Right cardiac atrium (tissue), 5 donors: ENCODE results near the gene GSTM1. TPM values are rescaled to one million over a fixed set of nuclear protein-coding genes. Genes with fewer than 3 reads are reported as not detected.
"Not testable (repeated sequence)": the region's sequence is repeated elsewhere in the genome, so short reads cannot be mapped to it uniquely, and the experiment has no call there.

Experiments
- ATAC-seq, 2 donors: fragments of 200-7000 bp; cut with Tn5 transposase; one replicate each; pipeline versions ENCODE4 v1.8.0 to v1.9.1; 2020; ENCODE audit warnings: moderate library complexity in 2 of 2, mild to moderate bottlenecking in 1 of 2
- DNase-seq, 3 donors: peaks; one replicate each; pipeline ENCODE4 v3.0.0-alpha.2; 2020
- H3K27ac ChIP-seq: one replicate; pipeline ENCODE4 v1.5.1; 2013; ENCODE audit warnings: mild to moderate bottlenecking, low read length, control low read depth, moderate library complexity
- H3K27me3 ChIP-seq: one replicate; pipeline ENCODE4 v1.6.1; 2013; ENCODE audit not compliant: control insufficient read depth, insufficient read depth
- H3K4me1 ChIP-seq: one replicate; pipeline ENCODE4 v1.6.1; 2013; ENCODE audit warnings: low read length; ENCODE audit not compliant: control insufficient read depth, insufficient read depth
- H3K4me3 ChIP-seq: one replicate; pipeline ENCODE4 v1.5.1; 2013; ENCODE audit warnings: low read length, control low read depth
- H3K9me3 ChIP-seq: one replicate; pipeline ENCODE4 v1.6.1; 2013; ENCODE audit warnings: low read length; ENCODE audit not compliant: control insufficient read depth
- WGBS: extraction: QIAGEN DNeasy Blood & Tissue Kit; methylation state at CpG from one replicate; pipeline ENCODE4 v1.1.7; 2013; 5-methylcytosine and 5-hydroxymethylcytosine counted together
- intact Hi-C, 4 donors: fragments of 100-400 bp; cut with DNase I; formaldehyde crosslinking; loops; one replicate each; pipeline versions ENCODE4 v1.11.0 to v1.14.0; 2022 to 2023
- polyA plus RNA-seq: library from polyadenylated mRNA; stranded (reverse); fragments of 200-250 nt; gene quantifications from one replicate; pipeline ENCODE4 v1.2.3, GENCODE V29; 2013
- total RNA-seq, 4 donors: library from RNA; stranded (reverse); fragmentation: NEBNext Ultra II Directional; extraction: Animal tissue kit (Norgen Biotek cat#: 25700); gene quantifications; one replicate each; pipeline ENCODE4 v1.2.1, GENCODE V29; 2021
- donor health status: healthy with polysubstance abuse.
- donor health status: DM: no; HTN: yes; CAD: no.
- donor health status: DM: no; HTN: no; CAD: no.
- donor health status: DM: no; HTN: yes; CAD: no; lungs with severe emphysema.
- donor health status: DM: yes; HTN: yes; CAD: no.

Gene GSTM1
- total and polyA plus RNA-seq, 5 donors, result 31.1 to 38.9 TPM; not detected in 3

DNA sequence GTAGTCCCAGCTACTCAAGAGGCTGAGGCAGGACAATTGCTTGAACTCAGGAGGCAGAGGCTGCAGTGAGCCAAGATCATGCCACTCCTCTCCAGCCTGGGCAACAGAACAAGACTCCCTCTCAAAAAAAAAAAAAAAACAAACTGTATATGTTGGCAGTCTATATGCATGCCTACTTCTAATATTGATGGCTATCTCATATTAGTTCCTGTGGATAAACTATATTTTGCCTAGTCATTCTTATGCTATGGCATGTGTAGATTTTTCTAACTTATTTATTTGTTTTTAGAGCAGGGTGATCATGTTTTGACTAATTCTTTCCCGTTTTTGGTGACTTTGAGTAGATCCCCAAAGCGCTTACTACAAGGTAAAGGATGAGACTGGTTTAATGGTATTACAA, 9.0 kb upstream of the GSTM1 start:
- H3K9me3 ChIP-seq, H3K27me3 ChIP-seq, H3K4me3 ChIP-seq, H3K4me1 ChIP-seq, DNase-seq, ATAC-seq, intact Hi-C loops, H3K27ac ChIP-seq: not testable (repeated sequence)
- 87% methylated on average over 2 of the region's 2 CpGs for WGBS

DNA sequence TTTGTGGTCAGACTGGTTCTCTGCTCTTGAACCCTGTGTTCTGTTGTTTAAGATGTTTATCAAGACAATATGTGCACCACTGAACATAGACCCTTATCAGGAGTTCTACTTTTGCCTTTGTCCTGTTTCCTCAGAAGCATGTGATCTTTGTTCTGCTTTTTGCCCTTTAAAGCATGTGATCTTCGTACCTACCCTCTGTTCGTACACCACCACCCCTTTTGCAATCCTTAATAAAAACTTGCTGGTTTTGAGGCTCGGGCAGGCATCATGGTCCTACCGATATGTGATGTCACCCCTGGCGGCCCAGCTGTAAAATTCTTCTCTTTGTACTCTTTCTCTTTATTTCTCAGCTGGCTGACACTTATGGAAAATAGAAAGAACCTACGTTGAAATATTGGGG, 2.8 kb upstream of the GSTM1 start:
- 88% methylated on average over 6 of the region's 6 CpGs for WGBS

GRCh38 chr1:109685399-109685798, 2.2 kb upstream of the GSTM1 start:
- H3K4me3 ChIP-seq, H3K9me3 ChIP-seq, intact Hi-C loops, H3K27me3 ChIP-seq, H3K27ac ChIP-seq, DNase-seq, ATAC-seq, H3K4me1 ChIP-seq: not testable (repeated sequence)
- 100% methylated on average over 1 of the region's 1 CpG for WGBS

More for the DNA sequence above, 2.8 kb upstream of the GSTM1 start:
- H3K9me3 ChIP-seq, intact Hi-C loops, H3K27me3 ChIP-seq, H3K27ac ChIP-seq, DNase-seq, H3K4me3 ChIP-seq, H3K4me1 ChIP-seq, ATAC-seq: not testable (repeated sequence)

DNA sequence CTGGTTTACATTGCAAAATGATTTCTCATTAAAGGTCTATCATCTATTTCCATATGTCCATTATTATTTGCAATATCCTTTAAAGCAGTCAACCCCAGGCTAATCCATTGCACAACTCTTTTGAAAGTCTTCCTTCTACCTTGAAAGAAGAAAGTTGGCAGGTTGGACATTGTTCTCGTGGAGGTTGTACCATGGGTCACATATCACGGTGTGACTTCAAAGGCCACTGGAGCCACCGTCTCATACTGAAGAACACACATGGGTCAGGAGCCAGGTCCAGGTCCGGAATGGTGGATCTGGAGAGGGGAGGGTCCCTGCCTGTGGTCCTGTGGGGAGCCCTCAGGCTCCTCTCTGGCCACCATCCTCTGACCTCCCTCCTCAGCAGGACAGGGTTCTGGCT, 1.7 kb upstream of the GSTM1 start:
- H3K4me1 ChIP-seq, DNase-seq, H3K27ac ChIP-seq, H3K9me3 ChIP-seq, intact Hi-C loops, H3K4me3 ChIP-seq, ATAC-seq, H3K27me3 ChIP-seq: not testable (repeated sequence)
- WGBS, result 90% methylated on average over 4 of the region's 4 CpGs

DNA sequence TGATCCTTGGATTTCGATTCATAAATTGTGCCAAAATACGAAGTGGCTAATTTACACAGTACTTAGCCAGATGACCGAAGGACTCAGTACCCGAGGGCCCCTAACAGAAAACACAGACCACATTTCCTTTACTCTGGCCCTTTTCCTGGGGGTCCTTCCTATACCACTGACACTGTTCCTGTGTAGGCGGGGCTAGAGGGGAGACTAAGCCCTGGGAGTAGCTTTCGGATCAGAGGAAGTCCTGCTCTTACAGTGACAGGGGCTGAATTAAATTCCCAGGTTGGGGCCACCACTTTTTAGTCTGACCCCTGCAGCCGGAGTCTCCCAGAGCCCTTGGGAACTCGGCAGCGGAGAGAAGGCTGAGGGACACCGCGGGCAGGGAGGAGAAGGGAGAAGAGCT, 508 bp upstream of the GSTM1 start:
- H3K9me3 ChIP-seq, intact Hi-C loops, H3K4me1 ChIP-seq, ATAC-seq, H3K27me3 ChIP-seq, DNase-seq: not testable (repeated sequence)
- Histone ChIP-seq H3K4me3 (peak overlapping the region; percentile 64), H3K27ac (peak overlapping the region; percentile 95)
- WGBS, result 19% methylated on average over 11 of the region's 11 CpGs

GRCh38 chr1:109689844-109690405, 2.3 kb downstream of the GSTM1 start:
- Histone ChIP-seq H3K9me3 (no peaks in the 10 kb centered on the region), H3K4me3 (no peak overlapping the region), H3K27me3 (no peaks in the 10 kb centered on the region), H3K27ac (no peak overlapping the region), H3K4me1 (peaks cover 2% of the 10 kb centered on the region)
- DNase-seq, result no peak
- no peak for ATAC-seq
- intact Hi-C loops, result no loop called here
- WGBS, result 51% methylated on average over 6 of the region's 6 CpGs

GRCh38 chr1:109691759-109692158, 4.1 kb downstream of the GSTM1 start:
- no peak for ATAC-seq
- WGBS, result 51% methylated on average over 6 of the region's 6 CpGs
- peaks cover 2% of the 10 kb centered on the region for H3K4me1 ChIP-seq
- H3K9me3 ChIP-seq, result no peaks in the 10 kb centered on the region
- intact Hi-C loops, result no loop called here
- no peak overlapping the region for H3K27ac ChIP-seq
- DNase-seq, result no peak
- H3K27me3 ChIP-seq, result no peaks in the 10 kb centered on the region
- no peak overlapping the region for H3K4me3 ChIP-seq

GRCh38 chr1:109694400-109694799, 6.8 kb downstream of the GSTM1 start:
- not testable (repeated sequence) for DNase-seq, H3K4me1 ChIP-seq

GRCh38 chr1:109695138-109695537, 7.5 kb downstream of the GSTM1 start:
- ATAC-seq, intact Hi-C loops, H3K27ac ChIP-seq, H3K4me3 ChIP-seq, H3K27me3 ChIP-seq, H3K4me1 ChIP-seq, H3K9me3 ChIP-seq, DNase-seq: not testable (repeated sequence)
- 91% methylated on average over 3 of the region's 3 CpGs for WGBS

More at GRCh38 chr1:109694400-109694799, 6.8 kb downstream of the GSTM1 start:
- H3K27ac ChIP-seq, H3K27me3 ChIP-seq, H3K4me3 ChIP-seq, ATAC-seq, intact Hi-C loops, H3K9me3 ChIP-seq: not testable (repeated sequence)
- 89% methylated on average over 5 of the region's 5 CpGs for WGBS

- Histone ChIP-seq H3K27ac (no peak overlapping the region), H3K9me3 (no peaks in the 10 kb centered on the region), H3K27me3 (no peaks in the 10 kb centered on the region), H3K4me1 (no peaks in the 10 kb centered on the region), H3K4me3 (no peak overlapping the region)
- WGBS, result 89% methylated on average over 4 of the region's 4 CpGs
- intact Hi-C loops, result no loop called here
- ATAC-seq (no peak), DNase-seq (no peak)
Measured at GRCh38 chr1:109697066-109697465, 9.4 kb downstream of the GSTM1 start.

GRCh38 chr1:109697861-109698260, 10.2 kb downstream of the GSTM1 start:
- not testable (repeated sequence) for H3K27me3 ChIP-seq
- WGBS, result 96% methylated on average over 4 of the region's 4 CpGs

DNA sequence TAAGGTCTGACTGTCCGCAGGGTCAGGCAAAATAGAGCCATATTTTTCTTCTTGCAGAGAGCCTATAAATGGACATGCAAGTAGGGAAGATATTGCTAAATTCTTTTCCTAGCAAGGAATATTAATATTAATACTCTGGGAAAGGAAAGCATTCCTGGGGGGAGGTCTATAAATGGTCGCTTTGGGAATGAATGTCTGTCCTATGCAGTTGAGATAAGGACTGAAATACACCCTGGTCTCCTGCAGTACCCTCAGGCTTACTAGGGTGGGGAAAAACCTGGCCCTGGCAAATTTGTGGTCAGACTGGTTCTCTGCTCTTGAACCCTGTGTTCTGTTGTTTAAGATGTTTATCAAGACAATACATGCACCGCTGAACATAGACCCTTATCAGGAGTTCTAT, 15.3 kb downstream of the GSTM1 start:
- WGBS, result 90% methylated on average over 3 of the region's 3 CpGs
- H3K9me3 ChIP-seq, H3K4me1 ChIP-seq, H3K27ac ChIP-seq, intact Hi-C loops, H3K4me3 ChIP-seq, ATAC-seq, DNase-seq, H3K27me3 ChIP-seq: not testable (repeated sequence)

More at GRCh38 chr1:109697861-109698260, 10.2 kb downstream of the GSTM1 start:
- H3K27ac ChIP-seq, ATAC-seq, H3K4me3 ChIP-seq, H3K9me3 ChIP-seq, DNase-seq, H3K4me1 ChIP-seq, intact Hi-C loops: not testable (repeated sequence)
